Endothelial cell (in vitro differentiated cells): Measurements from ENCODE around the gene FAP. TPM values are rescaled to one million over a fixed set of nuclear protein-coding genes. Genes with fewer than 3 reads are reported as not detected.

Source experiments
- DNase-seq: peaks from one replicate; pipeline ENCODE4 v3.0.0; 2021; ENCODE audit warnings: low spot score
- H3K27ac Mint-ChIP-seq: one replicate; pipeline ENCODE4 v1.8.0; 2021; ENCODE audit warnings: mixed read lengths, inconsistent platforms; ENCODE audit not compliant: unreplicated experiment
- H3K27me3 Mint-ChIP-seq: one replicate; pipeline ENCODE4 v1.8.0; 2021; ENCODE audit warnings: mild to moderate bottlenecking, moderate library complexity, mixed read lengths, inconsistent platforms; ENCODE audit not compliant: unreplicated experiment
- H3K36me3 Mint-ChIP-seq: one replicate; pipeline ENCODE4 v1.8.0; 2021; ENCODE audit warnings: mild to moderate bottlenecking, low read depth, mixed read lengths, inconsistent platforms; ENCODE audit not compliant: unreplicated experiment
- H3K4me1 Mint-ChIP-seq: one replicate; pipeline ENCODE4 v1.8.0; 2021; ENCODE audit warnings: mild to moderate bottlenecking, mixed read lengths, inconsistent platforms; ENCODE audit not compliant: unreplicated experiment
- H3K4me3 Mint-ChIP-seq: one replicate; pipeline ENCODE4 v1.8.0; 2021; ENCODE audit warnings: mild to moderate bottlenecking, mixed read lengths, inconsistent platforms; ENCODE audit not compliant: unreplicated experiment
- H3K9me3 Mint-ChIP-seq: one replicate; pipeline ENCODE4 v1.8.0; 2021; ENCODE audit warnings: mixed read lengths, inconsistent platforms; ENCODE audit not compliant: unreplicated experiment
- CTCF ChIP-seq: fragments of 200-600 bp; sonication (generic); IDR thresholded peaks from one replicate; pipeline ENCODE4 v1.5.0; 2021; ENCODE audit warnings: antibody characterized with exemption; ENCODE audit not compliant: unreplicated experiment
- total RNA-seq: library from RNA; stranded (reverse); fragmentation: NEBNext Ultra II Directional; extraction: Animal tissue kit (Norgen Biotek cat#: 25700); gene quantifications from one replicate; pipeline ENCODE4 v1.2.1, GENCODE V29; 2021; ENCODE audit not compliant: unreplicated experiment

FAP gene
- total RNA-seq, 1 donor from 2014 or later = not detected

GRCh38 chr2:162159446-162159845, 83.8 kb downstream of the FAP start:
- Mint-ChIP-seq H3K27ac (no peak overlapping the region), H3K4me3 (no peak overlapping the region), H3K4me1 (peaks cover 3% of the 10 kb centered on the region), H3K9me3 (no peaks in the 10 kb centered on the region), H3K36me3 (no peaks in the 10 kb centered on the region), H3K27me3 (no peaks in the 10 kb centered on the region)
- no peak for DNase-seq
- TF ChIP-seq CTCF = no peak

GRCh38 chr2:162156149-162156548, 87.1 kb downstream of the FAP start:
- no peaks in the 10 kb centered on the region for H3K27me3 Mint-ChIP-seq

GRCh38 chr2:162155093-162155492, 88.2 kb downstream of the FAP start:
- peaks cover 3% of the 10 kb centered on the region for H3K4me1 Mint-ChIP-seq
- DNase-seq = no peak
- no peaks in the 10 kb centered on the region for H3K9me3 Mint-ChIP-seq
- no peaks in the 10 kb centered on the region for H3K27me3 Mint-ChIP-seq
- no peak overlapping the region for H3K4me3 Mint-ChIP-seq
- no peak overlapping the region for H3K27ac Mint-ChIP-seq
- TF ChIP-seq CTCF = no peak
- no peaks in the 10 kb centered on the region for H3K36me3 Mint-ChIP-seq

More at GRCh38 chr2:162156149-162156548, 87.1 kb downstream of the FAP start:
- Mint-ChIP-seq H3K9me3 (no peaks in the 10 kb centered on the region), H3K27ac (no peak overlapping the region), H3K4me3 (no peak overlapping the region), H3K36me3 (no peaks in the 10 kb centered on the region), H3K4me1 (peaks cover 3% of the 10 kb centered on the region)
- DNase-seq = no peak
- no peak for TF ChIP-seq CTCF

GRCh38 chr2:162153608-162154224, 89.5 kb downstream of the FAP start:
- no peaks in the 10 kb centered on the region for H3K27me3 Mint-ChIP-seq
- peaks cover 3% of the 10 kb centered on the region for H3K4me1 Mint-ChIP-seq
- H3K4me3 Mint-ChIP-seq = no peak overlapping the region
- H3K36me3 Mint-ChIP-seq = no peaks in the 10 kb centered on the region
- no peaks in the 10 kb centered on the region for H3K9me3 Mint-ChIP-seq
- peak; percentile 68 for DNase-seq
- no peak overlapping the region for H3K27ac Mint-ChIP-seq
- TF ChIP-seq CTCF = peak; percentile 78

- H3K27ac Mint-ChIP-seq = no peak within 1 kb of the TSS
- no peaks in the 10 kb centered on the region for H3K27me3 Mint-ChIP-seq
- H3K9me3 Mint-ChIP-seq = no peaks in the 10 kb centered on the region
These were observed 91.1 kb downstream of the FAP start, which contains the start of gene GCG for GRCh38 chr2:162152147-162152546. TSS of gene GCG (minus strand) at chr2:162152247. CDS start at chr2:162149178, 3,069 bp downstream.

More at GRCh38 chr2:162152147-162152546, 91.1 kb downstream of the FAP start, which contains the start of gene GCG:
- TF ChIP-seq CTCF = no peak
- no peak within 1 kb of the TSS for H3K4me3 Mint-ChIP-seq
- H3K4me1 Mint-ChIP-seq = peaks cover 3% of the 10 kb centered on the region
- no peaks in the 10 kb centered on the region for H3K36me3 Mint-ChIP-seq
- DNase-seq = no peak
